Measurements from ENCODE around the gene MOAP1.
A peak's percentile ranks its signal among the peaks of the same experiment; 100 is the strongest.

MOAP1 gene

DNA sequence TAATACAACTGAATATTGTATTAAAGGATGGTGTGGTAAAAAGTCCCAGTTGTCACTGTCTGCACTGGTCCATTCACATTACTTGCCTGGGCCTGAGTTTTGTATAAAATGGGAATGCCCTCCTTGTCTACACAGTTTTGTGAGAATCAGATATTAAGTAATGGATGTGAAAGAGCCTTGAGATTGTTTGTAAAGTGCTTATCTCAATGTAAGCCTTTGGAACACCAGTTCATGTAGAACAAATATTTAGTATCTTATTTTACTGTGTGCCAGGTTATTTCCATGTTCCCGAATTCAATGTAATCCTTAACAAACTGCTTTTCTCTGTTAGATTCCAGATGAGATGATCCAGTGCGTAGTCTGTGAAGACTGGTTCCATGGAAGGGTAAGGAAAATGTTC, 29.9 kb upstream of the MOAP1 start:
- Histone ChIP-seq H3K27me3 (no peaks in the 10 kb centered on the region), H4K20me1 (peaks cover 2% of the 10 kb centered on the region)
- no peak for TF ChIP-seq Cebpa-rat (IDR thresholded peaks at IDR 0.05)

DNA sequence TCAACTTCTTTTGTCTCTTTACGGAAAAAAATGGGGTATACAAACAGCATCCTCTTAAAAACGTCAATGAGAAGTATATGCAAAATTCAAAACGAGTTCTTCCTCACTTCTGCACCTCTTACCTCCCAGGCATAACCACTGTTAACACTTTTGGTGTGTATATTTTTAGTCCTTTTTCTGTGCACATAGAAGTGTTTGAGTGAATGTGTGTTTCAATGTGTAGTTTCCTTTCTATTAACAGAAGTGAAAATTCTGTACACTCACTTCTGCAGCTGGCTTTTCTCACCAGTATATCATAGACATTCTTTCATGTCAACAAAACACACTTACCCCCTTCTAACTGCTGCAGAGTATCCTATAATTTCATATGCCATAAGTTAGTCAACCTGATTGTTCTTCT, 27.7 kb upstream of the MOAP1 start:
- H3K9me3 ChIP-seq: no peaks in the 10 kb centered on the region
- H3K4me3 ChIP-seq: no peak overlapping the region
- no peak for TF ChIP-seq Cebpa-rat (IDR thresholded peaks at IDR 0.05)
- peaks cover 22% of the 10 kb centered on the region for H4K20me1 ChIP-seq
- H3K27ac ChIP-seq: no peak overlapping the region
- peaks cover 19% of the 10 kb centered on the region for H3K4me1 ChIP-seq
- H3K4me2 ChIP-seq: no peak overlapping the region
- no peaks in the 10 kb centered on the region for H3K27me3 ChIP-seq
- H3K36me3 ChIP-seq: peaks cover 65% of the 10 kb centered on the region
- H3K9ac ChIP-seq: no peak overlapping the region

More for the DNA sequence above, 29.9 kb upstream of the MOAP1 start:
- Histone ChIP-seq H3K36me3 (peaks cover 79% of the 10 kb centered on the region), H3K4me1 (peaks cover 5% of the 10 kb centered on the region), H3K27ac (no peak overlapping the region), H3K9ac (no peak overlapping the region), H3K9me3 (no peaks in the 10 kb centered on the region), H3K4me2 (no peak overlapping the region), H3K4me3 (no peak overlapping the region)

DNA sequence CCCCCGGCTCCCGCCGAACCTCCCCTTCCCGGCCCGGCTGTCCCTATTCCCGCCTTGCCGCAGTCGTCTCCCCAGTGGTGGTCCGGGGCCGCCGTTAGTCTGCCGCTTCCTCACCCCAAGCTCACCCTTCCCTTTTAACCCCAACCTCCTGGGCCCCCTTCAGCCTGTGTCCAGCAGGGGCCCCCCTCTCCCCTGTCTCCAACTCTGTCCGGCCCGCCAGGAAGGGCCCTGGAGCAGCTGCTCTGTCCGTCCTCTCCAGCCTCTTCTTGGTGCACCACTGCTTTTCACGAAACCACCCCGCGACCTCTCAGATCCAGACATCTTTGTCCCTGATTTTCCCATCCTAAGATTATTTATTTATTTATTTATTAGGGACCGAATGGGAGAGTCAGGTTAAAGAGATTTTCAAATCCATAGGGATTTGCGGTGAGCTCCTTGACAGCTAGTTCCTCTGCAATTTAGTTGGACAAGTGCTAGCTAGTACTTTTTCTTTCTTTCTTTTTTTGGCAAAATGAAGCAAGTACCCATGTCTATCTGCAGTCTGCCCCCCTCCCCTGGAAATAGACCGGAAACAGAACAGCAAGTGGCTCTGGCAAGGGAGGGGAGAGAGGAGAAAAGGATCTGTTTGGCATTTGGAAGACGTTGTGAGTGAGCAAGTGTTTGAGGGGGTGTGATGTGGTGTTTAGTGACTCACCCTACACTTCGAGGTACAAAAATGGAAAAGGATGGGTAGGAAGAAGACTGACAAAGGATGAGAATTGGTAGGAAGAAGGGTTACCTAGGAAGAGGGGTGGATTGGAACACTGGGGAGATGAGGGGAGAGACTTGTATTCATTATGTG, 23.0 kb upstream of the MOAP1 start:
- peak overlapping the region; percentile 96 for H3K4me3 ChIP-seq
- no peaks in the 10 kb centered on the region for H3K9me3 ChIP-seq
- no peaks in the 10 kb centered on the region for H3K27me3 ChIP-seq
- H3K9ac ChIP-seq: peak overlapping the region; percentile 89
- peaks cover 18% of the 10 kb centered on the region for H3K36me3 ChIP-seq
- TF ChIP-seq Cebpa-rat (IDR thresholded peaks at IDR 0.05): no peak
- H4K20me1 ChIP-seq: peaks cover 36% of the 10 kb centered on the region
- H3K4me1 ChIP-seq: peaks cover 43% of the 10 kb centered on the region
- peak overlapping the region; percentile 82 for H3K27ac ChIP-seq
- peak overlapping the region; percentile 97 for H3K4me2 ChIP-seq

GRCh38 chr14:93206793-93207467, 22.2 kb upstream of the MOAP1 start, which contains the start of the genes GON7 and UBR7:
Gene GON7 (minus strand): TSS chr14:93207065. CDS start chr14:93207037, 28 bp downstream.
Gene UBR7 (plus strand): TSS chr14:93207256. CDS start chr14:93207292, 36 bp downstream.
- Histone ChIP-seq H3K4me1 (peaks cover 43% of the 10 kb centered on the region), H3K36me3 (peaks cover 11% of the 10 kb centered on the region), H3K4me3 (peak within 1 kb of the TSS; percentile 96)

DNA sequence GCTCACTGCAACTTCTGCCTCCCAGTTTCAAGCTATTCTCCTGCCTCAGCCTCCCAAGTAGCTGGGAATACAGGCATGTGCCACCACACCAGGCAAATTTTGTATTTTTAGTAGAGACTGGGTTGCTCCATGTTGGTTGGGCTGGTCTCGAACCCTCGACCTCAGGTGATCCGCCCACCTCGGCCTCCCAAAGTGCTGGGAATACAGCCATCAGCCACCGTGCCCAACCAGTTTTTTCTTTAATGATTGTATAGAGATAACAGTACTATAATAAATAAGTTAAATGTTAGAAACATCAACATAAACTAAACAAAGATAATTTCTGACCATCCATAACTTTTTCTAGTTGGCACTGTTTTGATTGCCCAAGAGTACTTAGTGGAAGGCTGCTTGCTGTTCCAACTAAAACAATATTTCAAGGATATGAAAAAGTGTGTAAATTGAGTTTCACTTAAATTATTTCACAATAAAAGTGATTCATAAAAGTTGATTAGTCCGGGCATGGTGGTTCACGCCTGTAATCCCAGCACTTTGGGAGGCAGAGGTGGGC, 16.5 kb upstream of the MOAP1 start:
- peaks cover 24% of the 10 kb centered on the region for H3K4me1 ChIP-seq
- H3K27ac ChIP-seq: no peak overlapping the region
- H3K4me2 ChIP-seq: no peak overlapping the region
- H3K4me3 ChIP-seq: no peak overlapping the region
- H4K20me1 ChIP-seq: peaks cover 10% of the 10 kb centered on the region
- H3K36me3 ChIP-seq: peaks cover 24% of the 10 kb centered on the region
- no peak overlapping the region for H3K9ac ChIP-seq
- H3K27me3 ChIP-seq: no peaks in the 10 kb centered on the region
- no peaks in the 10 kb centered on the region for H3K9me3 ChIP-seq
- TF ChIP-seq Cebpa-rat (IDR thresholded peaks at IDR 0.05): no peak

More at GRCh38 chr14:93206793-93207467, 22.2 kb upstream of the MOAP1 start, which contains the start of the genes GON7 and UBR7:
- H4K20me1 ChIP-seq: peaks cover 36% of the 10 kb centered on the region
- no peak for TF ChIP-seq Cebpa-rat (IDR thresholded peaks at IDR 0.05)
- peak within 1 kb of the TSS; percentile 82 for H3K27ac ChIP-seq
- H3K27me3 ChIP-seq: no peaks in the 10 kb centered on the region
- H3K4me2 ChIP-seq: peak within 1 kb of the TSS; percentile 97
- H3K9me3 ChIP-seq: no peaks in the 10 kb centered on the region
- peak within 1 kb of the TSS; percentile 89 for H3K9ac ChIP-seq

- Histone ChIP-seq H3K27me3 (no peaks in the 10 kb centered on the region), H3K36me3 (peaks cover 24% of the 10 kb centered on the region), H3K4me2 (no peak overlapping the region), H3K9me3 (no peaks in the 10 kb centered on the region), H3K4me1 (peaks cover 18% of the 10 kb centered on the region), H3K9ac (no peak overlapping the region), H4K20me1 (peaks cover 10% of the 10 kb centered on the region), H3K4me3 (no peak overlapping the region), H3K27ac (no peak overlapping the region)
- no peak for TF ChIP-seq Cebpa-rat (IDR thresholded peaks at IDR 0.05)
Observed at GRCh38 chr14:93200553-93200952, 15.9 kb upstream of the MOAP1 start.

DNA sequence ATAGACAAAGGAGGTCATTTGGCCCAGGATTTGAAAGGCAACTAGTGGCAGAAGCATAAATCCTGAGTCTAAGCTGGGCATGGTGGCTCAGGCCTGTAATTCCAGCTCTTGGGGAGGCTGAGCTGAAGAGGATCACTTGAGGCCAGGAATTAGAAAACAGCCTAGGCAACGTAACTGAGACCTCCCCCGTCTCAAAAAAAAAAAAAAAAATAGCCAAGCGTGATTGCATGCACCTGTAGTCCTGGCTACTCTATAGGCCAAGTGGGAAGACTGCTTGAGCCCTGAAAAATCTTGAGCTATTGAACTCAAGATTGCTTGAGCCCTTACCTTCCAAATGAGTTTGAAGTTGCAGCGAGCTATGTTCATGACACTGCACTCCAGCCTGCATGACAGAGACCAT, 14.3 kb upstream of the MOAP1 start:
- Histone ChIP-seq H3K27ac (no peak overlapping the region), H3K4me2 (no peak overlapping the region), H3K9ac (no peak overlapping the region), H3K4me3 (no peak overlapping the region), H3K36me3 (peaks cover 24% of the 10 kb centered on the region), H4K20me1 (peaks cover 2% of the 10 kb centered on the region), H3K9me3 (no peaks in the 10 kb centered on the region), H3K27me3 (no peaks in the 10 kb centered on the region), H3K4me1 (peaks cover 3% of the 10 kb centered on the region)
- TF ChIP-seq Cebpa-rat (IDR thresholded peaks at IDR 0.05): no peak

DNA sequence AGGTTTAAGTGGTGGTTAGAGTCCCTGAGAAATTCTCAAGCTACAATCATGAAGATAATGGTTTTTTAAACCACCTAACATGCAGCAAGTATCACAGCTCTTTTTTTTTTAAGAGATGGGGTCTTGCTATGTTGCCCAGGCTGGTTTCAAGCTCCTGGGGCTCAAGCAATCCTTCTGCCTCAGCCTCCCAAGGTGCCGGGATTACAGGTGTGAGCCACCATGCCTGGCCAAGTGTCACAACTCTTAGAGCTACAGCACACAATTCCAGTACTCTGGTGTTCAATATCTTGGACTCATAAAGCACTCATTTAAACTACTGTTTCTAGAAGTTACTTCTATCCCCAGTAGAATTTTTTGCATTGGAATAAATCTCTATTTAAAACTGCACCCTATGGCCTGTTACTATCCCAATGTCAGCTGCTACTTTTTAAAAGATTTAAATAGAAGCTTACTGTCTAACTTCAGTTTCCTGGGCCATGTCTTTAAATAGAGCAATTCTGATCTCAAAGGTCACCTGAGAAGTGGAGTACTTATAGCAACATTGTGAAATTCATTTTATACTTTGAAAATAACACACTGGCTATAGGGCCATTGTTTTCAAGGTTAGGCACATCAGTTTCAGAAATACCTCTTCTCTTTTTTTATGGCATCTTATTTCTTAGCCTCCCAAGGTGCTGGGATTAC, 10.8 kb upstream of the MOAP1 start:
- no peak for TF ChIP-seq Cebpa-rat (IDR thresholded peaks at IDR 0.05)
- Histone ChIP-seq H3K9me3 (no peaks in the 10 kb centered on the region), H3K4me1 (no peaks in the 10 kb centered on the region; the same call in 1 of the 2 replicates), H3K4me2 (no peak overlapping the region), H3K9ac (no peak overlapping the region), H3K36me3 (peaks cover 27% of the 10 kb centered on the region), H3K27ac (no peak overlapping the region), H4K20me1 (no peaks in the 10 kb centered on the region), H3K27me3 (no peaks in the 10 kb centered on the region), H3K4me3 (no peak overlapping the region)

DNA sequence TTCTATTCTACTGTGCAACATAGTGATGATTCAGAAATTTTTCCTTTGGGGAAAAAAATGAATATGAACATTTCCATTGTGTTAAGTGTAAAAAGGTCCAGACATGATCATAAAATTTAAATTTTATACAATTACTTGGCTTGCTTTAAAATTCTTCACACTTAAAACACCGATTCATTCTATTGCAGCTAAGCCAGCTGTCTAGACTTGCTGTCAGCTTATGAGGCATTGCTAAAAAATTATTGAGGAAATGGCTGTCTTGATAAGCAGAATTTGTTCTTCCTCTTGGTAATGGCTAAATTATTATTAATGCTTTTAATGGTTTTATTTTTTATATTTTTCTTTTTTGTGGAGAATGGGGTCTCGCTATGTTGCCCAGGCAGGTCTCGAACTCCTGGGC, 2.3 kb upstream of the MOAP1 start:
- peaks cover 19% of the 10 kb centered on the region for H4K20me1 ChIP-seq
- peaks cover 35% of the 10 kb centered on the region for H3K4me1 ChIP-seq
- H3K27me3 ChIP-seq: no peaks in the 10 kb centered on the region
- H3K9ac ChIP-seq: no peak overlapping the region
- H3K9me3 ChIP-seq: no peaks in the 10 kb centered on the region
- peaks cover 35% of the 10 kb centered on the region for H3K36me3 ChIP-seq
- no peak overlapping the region for H3K27ac ChIP-seq
- peak overlapping the region; percentile 73 for H3K4me2 ChIP-seq
- no peak overlapping the region for H3K4me3 ChIP-seq
- TF ChIP-seq Cebpa-rat (IDR thresholded peaks at IDR 0.05): no peak
